GM19043 (cell line): ENCODE measurements around the gene PIEZO1.

Experiments used
- ATAC-seq: cut with Tn5 transposase; IDR thresholded peaks from one replicate; pipeline ENCODE4 v1.9.1; 2021; ENCODE audit warnings: low read depth; ENCODE audit not compliant: unreplicated experiment

Gene PIEZO1

GRCh38 chr16:88694221-88695087, 90.6 kb downstream of the PIEZO1 start:
- no peak for ATAC-seq

DNA sequence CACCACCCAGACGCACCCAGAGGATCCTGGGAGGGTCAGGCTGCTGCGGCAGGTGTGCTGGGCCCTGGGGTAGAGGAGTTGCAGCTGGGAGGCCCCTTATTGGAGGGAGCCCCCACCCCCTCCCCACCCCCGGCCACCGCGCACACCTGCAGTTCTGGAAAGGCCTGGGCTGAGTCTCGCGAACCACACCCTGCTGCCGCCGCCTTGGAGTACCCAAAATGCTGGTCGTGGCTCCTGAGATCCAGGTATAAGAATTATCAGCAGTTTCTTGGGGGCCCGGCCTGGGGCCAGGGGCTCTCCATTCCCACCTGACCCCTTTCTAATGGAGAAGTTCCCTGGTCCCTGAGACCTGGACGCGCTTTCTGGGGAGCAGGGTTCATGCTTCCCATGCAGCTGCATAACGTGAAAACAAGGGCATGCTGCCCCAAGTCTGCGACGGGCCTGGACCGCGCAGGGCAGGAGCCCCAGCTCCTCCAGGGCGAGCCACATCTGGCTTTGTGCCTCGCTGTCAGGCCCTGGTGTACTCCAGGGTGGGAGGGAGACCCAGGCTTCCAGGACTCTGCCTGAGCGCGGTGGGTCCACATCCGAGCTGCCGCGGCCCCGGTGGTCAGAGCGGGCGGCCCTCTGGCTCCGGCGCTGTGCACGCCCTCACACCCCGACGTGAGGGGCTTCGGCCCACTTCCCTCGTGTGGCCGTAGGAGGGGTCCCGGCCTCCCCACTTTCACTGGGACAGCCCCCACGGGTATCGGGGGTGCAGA, 91.4 kb downstream of the PIEZO1 start:
- no peak for ATAC-seq

DNA sequence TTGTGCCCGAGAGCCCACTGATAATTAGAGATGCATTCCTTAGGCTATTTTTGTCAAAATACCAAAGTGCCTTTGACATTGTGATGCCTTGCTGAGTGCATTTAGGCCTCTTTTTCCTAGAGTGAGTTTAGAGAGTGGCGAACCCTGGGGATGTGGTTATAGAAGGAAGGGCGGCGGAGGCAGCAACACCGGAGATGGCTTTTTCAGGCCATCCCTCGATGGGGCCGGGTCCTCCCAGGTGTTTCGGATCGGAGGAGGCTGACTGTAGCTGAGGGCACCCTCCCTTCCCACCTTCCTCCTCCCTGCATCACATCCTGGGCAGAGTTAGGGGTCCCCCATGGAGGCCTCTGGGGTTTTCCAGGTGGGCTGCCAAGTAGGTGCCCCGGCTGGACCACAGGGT, 92.2 kb downstream of the PIEZO1 start:
- no peak for ATAC-seq

DNA sequence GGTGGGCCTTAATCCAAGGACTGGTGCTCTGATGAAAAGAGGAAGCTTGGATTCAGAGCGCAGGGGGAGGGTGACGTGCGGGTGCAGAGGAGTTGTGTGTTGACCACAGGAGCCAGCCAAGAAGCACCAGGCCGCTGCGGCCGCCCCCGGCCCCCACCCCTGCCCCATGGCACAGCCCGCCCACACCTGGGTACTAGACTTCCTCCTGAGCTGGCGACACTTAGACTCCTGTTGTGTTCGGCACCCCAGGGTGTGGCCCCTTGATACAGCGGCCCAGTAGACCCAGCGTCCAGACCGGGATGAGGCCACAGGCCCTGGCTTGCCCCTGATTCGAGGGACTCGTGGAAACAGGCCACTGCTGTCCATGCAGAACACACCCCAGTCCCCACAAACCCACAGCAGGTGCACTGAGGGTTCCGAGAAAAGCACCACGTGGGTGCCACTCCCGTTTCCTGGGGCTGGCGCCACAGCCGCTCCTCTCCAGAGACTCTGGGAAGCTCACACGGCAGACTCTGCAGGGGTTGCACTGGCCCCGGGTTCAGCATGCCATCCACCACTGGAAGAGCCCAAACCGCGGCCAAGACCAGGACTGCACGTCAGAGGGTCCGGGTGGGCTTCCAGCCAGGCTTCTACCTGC, 93.0 kb downstream of the PIEZO1 start:
- no peak for ATAC-seq

GRCh38 chr16:88691129-88691813, 93.7 kb downstream of the PIEZO1 start:
- ATAC-seq, result no peak

- no peak for ATAC-seq
These were observed 94.5 kb downstream of the PIEZO1 start for GRCh38 chr16:88690341-88691128.

GRCh38 chr16:88688013-88688778, 96.8 kb downstream of the PIEZO1 start:
- ATAC-seq, result no peak

GRCh38 chr16:88687676-88688012, 97.4 kb downstream of the PIEZO1 start:
- ATAC-seq, result no peak

- no peak for ATAC-seq
These were observed 97.8 kb downstream of the PIEZO1 start for GRCh38 chr16:88687254-88687576.

GRCh38 chr16:88686439-88687253, 98.4 kb downstream of the PIEZO1 start, which contains the start of gene SNAI3:
Gene SNAI3, minus strand, starts transcription at chr16:88686507. Its CDS starts 101 bp downstream, at chr16:88686406.
- peak; percentile 52 for ATAC-seq

GRCh38 chr16:88686062-88686438, 99.0 kb downstream of the PIEZO1 start:
- no peak for ATAC-seq

DNA sequence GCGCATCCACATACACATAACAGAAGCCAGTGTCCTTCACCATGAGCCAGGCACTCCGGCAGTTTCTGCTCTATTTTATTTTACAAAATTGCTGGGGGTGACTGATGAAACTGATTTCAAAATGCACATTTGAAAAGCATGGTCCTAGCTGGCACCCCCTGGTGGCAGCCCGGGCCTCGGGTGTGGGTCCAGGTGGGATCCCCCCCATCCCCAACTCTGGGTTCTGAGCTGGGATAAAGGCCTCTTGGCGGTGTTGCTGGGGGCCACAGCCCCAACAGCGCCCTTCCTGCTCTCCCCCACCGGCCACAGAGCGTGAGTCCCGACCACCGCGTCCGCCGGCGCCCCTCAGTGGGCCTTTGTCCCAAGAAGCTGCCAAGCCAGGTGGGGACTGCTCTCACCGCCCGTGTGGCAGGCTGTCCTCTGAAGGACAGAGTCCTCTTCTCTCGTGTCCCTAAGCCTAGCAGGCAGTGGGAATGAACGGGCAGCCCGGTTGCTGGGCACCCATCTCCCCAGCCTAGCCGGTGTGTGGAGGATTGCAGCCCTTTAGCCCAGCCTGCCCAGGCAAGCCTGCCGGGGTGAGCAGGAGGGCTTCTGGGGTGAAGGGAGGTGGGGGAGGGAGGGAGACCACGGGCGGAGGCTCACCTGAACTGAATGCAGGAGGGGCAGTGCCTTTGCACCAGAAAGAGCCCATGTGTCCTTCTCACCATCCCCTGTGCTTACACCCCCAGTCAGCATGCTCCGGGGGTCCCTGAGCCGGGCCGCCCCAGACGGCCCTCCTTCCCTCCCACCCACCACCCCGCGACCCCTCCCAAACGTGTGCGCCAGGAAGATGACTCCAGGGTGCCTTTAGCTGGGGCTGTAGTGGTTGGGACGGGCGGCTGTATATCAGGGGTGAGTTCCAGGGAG, 99.6 kb downstream of the PIEZO1 start:
- no peak for ATAC-seq

- no peak for ATAC-seq
These were observed 100.4 kb downstream of the PIEZO1 start for GRCh38 chr16:88684569-88685155.

DNA sequence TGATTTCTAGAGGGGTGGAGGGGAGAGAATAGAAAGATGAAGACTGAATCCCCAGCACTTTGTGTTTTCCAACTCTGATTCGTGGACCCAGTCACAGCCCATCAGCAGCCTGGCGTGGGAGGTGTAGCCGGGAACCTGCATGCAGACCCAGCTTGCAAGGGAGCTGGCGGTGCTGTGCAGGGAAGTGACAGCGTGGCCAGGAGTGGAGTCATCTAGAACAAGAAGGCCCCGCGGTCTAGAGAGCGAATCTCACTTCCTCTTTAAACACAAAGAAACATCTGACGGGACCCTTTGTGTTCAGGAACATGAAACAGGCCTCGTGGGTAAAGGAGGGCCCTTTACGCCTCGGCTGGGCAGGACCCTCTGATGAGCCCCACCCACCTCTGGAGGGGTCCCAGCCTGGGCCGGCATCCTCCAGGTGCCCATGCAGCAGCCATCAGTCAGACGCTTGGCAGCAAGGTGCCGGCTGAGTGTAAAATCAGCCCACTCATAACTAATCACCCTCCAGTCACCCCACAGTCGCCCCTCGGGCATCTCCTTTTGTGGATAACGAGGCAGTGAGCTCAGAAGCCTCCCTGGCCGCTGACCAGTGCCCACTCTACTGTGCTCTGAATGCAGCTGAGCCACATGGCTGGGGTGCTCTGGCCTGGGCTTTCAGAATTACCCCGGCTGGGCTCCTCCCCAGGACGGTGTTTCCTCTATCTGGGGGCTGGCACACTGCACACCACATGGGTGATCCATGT, 103.1 kb downstream of the PIEZO1 start:
- peak; percentile 70 for ATAC-seq

GRCh38 chr16:88681084-88681680, 103.8 kb downstream of the PIEZO1 start:
- ATAC-seq, result no peak

GRCh38 chr16:88680554-88681083, 104.4 kb downstream of the PIEZO1 start:
- no peak for ATAC-seq
